Activated CD4-positive, alpha-beta T cell treated with anti-CD3 and anti-CD28 coated beads for 24 hours (primary cell): Measurements from ENCODE around the gene AGTR1.

ENCODE experiments used
- DNase-seq, 2 donors: peaks; one replicate each; pipeline ENCODE4 v3.0.0-alpha.2; 2020; ENCODE audit warnings: low read depth in 2 of 2

AGTR1 gene

GRCh38 chr3:148697306-148698189, at the start of gene AGTR1:
Gene AGTR1, plus strand, starts transcription at chr3:148697903. Its CDS starts 43,133 bp downstream, at chr3:148741036.
- DNase-seq: no peak

- DNase-seq: no peak
Measured at GRCh38 chr3:148648685-148649352, 48.9 kb upstream of the AGTR1 start.

GRCh38 chr3:148651549-148651948, 46.2 kb upstream of the AGTR1 start:
- DNase-seq: no peak

- DNase-seq: no peak
Measured at GRCh38 chr3:148654433-148654832, 43.3 kb upstream of the AGTR1 start.

- no peak for DNase-seq
Measured at GRCh38 chr3:148657470-148657869, 40.2 kb upstream of the AGTR1 start.

- no peak for DNase-seq
Measured at GRCh38 chr3:148659512-148659911, 38.2 kb upstream of the AGTR1 start.

- DNase-seq: no peak
Measured at GRCh38 chr3:148680289-148680688, 17.4 kb upstream of the AGTR1 start.

- no peak for DNase-seq
Measured at GRCh38 chr3:148681080-148681479, 16.6 kb upstream of the AGTR1 start.

GRCh38 chr3:148682997-148683396, 14.7 kb upstream of the AGTR1 start:
- DNase-seq: no peak

GRCh38 chr3:148694116-148694515, 3.6 kb upstream of the AGTR1 start:
- DNase-seq: no peak

- DNase-seq: no peak
Measured at GRCh38 chr3:148698190-148698810, 597 bp downstream of the AGTR1 start.

GRCh38 chr3:148705314-148705713, 7.6 kb downstream of the AGTR1 start:
- no peak for DNase-seq

- no peak for DNase-seq
Measured at GRCh38 chr3:148707601-148708380, 10.1 kb downstream of the AGTR1 start.

- no peak for DNase-seq
Measured at GRCh38 chr3:148708409-148708808, 10.7 kb downstream of the AGTR1 start.

GRCh38 chr3:148709560-148710253, 12.0 kb downstream of the AGTR1 start:
- DNase-seq: no peak

GRCh38 chr3:148710665-148711064, 13.0 kb downstream of the AGTR1 start:
- DNase-seq: no peak

GRCh38 chr3:148711981-148712666, 14.4 kb downstream of the AGTR1 start:
- no peak for DNase-seq

- no peak for DNase-seq
Measured at GRCh38 chr3:148714521-148714920, 16.8 kb downstream of the AGTR1 start.

- DNase-seq: no peak
Measured at GRCh38 chr3:148716657-148717056, 19.0 kb downstream of the AGTR1 start.

GRCh38 chr3:148717885-148718561, 20.3 kb downstream of the AGTR1 start:
- no peak for DNase-seq
